GM12878 (cell line): Measurements from ENCODE around the gene STT3B. TPM values are rescaled to one million over a fixed set of nuclear protein-coding genes. Genes with fewer than 3 reads are reported as not detected.

Source experiments
- ATF7 ChIP-seq: fragments of 450-650 bp; IDR thresholded peaks from 2 replicates; pipeline ENCODE4 v1.6.1; 2016; ENCODE audit warnings: low read depth, mild to moderate bottlenecking
- BHLHE40 ChIP-seq, 2 experiments: fragments of 450-650 bp in 1 of 2; IDR thresholded peaks; 2 replicates each; pipeline ENCODE4 v1.6.1; 2011 to 2017; ENCODE audit warnings: low read depth in 2 of 2, borderline replicate concordance in 1 of 2, improper control_type of control experiment in 1 of 2, low read length in 1 of 2, mild to moderate bottlenecking in 1 of 2
- CREM ChIP-seq: IDR thresholded peaks from 2 replicates; pipeline ENCODE4 v1.6.1; 2014; ENCODE audit warnings: antibody characterized with exemption, low read depth
- EP300 ChIP-seq, 2 experiments: fragments of 150-350 bp in 1 of 2; IDR thresholded peaks; 2 replicates each; pipeline ENCODE4 v1.6.1; 2011 to 2012; ENCODE audit warnings: low read depth in 2 of 2, low read length in 2 of 2, borderline replicate concordance in 1 of 2, improper control_type of control experiment in 1 of 2, inconsistent platforms in 1 of 2; ENCODE audit not compliant: control insufficient read depth in 1 of 2
- FOS ChIP-seq: IDR thresholded peaks from 3 replicates; pipeline ENCODE4 v1.6.1; 2011; ENCODE audit warnings: borderline replicate concordance; ENCODE audit not compliant: insufficient read length; ENCODE audit errors: extremely low read depth
- JUND ChIP-seq: IDR thresholded peaks from 2 replicates; pipeline ENCODE4 v1.6.1; 2012; ENCODE audit warnings: low read depth, mild to moderate bottlenecking, low read length, improper control_type of control experiment, moderate library complexity
- NFYA ChIP-seq: IDR thresholded peaks from 2 replicates; pipeline ENCODE4 v1.6.1; 2011; ENCODE audit warnings: low read depth, mild to moderate bottlenecking, low read length, improper control_type of control experiment, borderline replicate concordance
- STAT1 ChIP-seq: fragments of 450-650 bp; conservative IDR thresholded peaks from 2 replicates; pipeline ENCODE4 v1.6.1; 2014; ENCODE audit warnings: antibody characterized with exemption, mild to moderate bottlenecking
- STAT3 ChIP-seq: IDR thresholded peaks from 2 replicates; pipeline ENCODE4 v1.6.1; 2011; ENCODE audit warnings: low read depth, low read length, improper control_type of control experiment
- ZNF384 ChIP-seq: IDR thresholded peaks from 2 replicates; pipeline ENCODE4 v1.6.1; 2012; ENCODE audit warnings: low read depth, mild to moderate bottlenecking, low read length, improper control_type of control experiment, borderline replicate concordance
- polyA plus RNA-seq, 11 experiments: library from polyadenylated mRNA; depleted of rRNA in 4 of 11; unstranded in 6 of 11; stranded (reverse) in 5 of 11; fragments of >200 nt; fragmentation: Nextera tagmentation in 4 of 11; fragmentation: Illumina TruSeq in 1 of 11; extraction: Ambion mirVana in 4 of 11; extraction: Trizol in 1 of 11; gene quantifications; 1 replicate in 1 of 11; 2 replicates in 10 of 11; pipeline versions ENCODE4 v1.2.1 to v1.2.3, GENCODE V29; 2011 to 2016; ENCODE audit warnings: inconsistent platforms in 2 of 11, missing spikeins in 2 of 11, low read depth in 1 of 11
- total RNA-seq, 4 experiments: library from RNA; depleted of rRNA in 3 of 4; stranded (reverse); fragments of >200 nt in 3 of 4; fragmentation: Illumina TruSeq in 1 of 4; extraction: Trizol in 1 of 4; gene quantifications; 2 replicates each; pipeline versions ENCODE4 v1.2.1 to v1.2.3, GENCODE V29; 2013 to 2021
- TF ChIP-seq, protein P1 (sequence below): fragments of 450-650 bp; IDR thresholded peaks from 2 replicates; pipeline ENCODE4 v1.6.1; 2017; ENCODE audit warnings: mild to moderate bottlenecking, moderate library complexity
- TF ChIP-seq, protein P2 (sequence below): IDR thresholded peaks from 2 replicates; pipeline ENCODE4 v1.6.1; 2012; ENCODE audit warnings: low read depth, low read length, improper control_type of control experiment
- TF ChIP-seq, protein P3 (sequence below): IDR thresholded peaks from 2 replicates; pipeline ENCODE4 v1.6.1; 2011; ENCODE audit warnings: mild to moderate bottlenecking, low read depth, low read length, moderate library complexity; ENCODE audit not compliant: insufficient replicate concordance
- TF ChIP-seq, protein P4 (sequence below): fragments of 450-650 bp; conservative IDR thresholded peaks from 2 replicates; pipeline ENCODE4 v1.6.1; 2017; ENCODE audit warnings: mild to moderate bottlenecking, moderate library complexity

The STT3B gene
- total and polyA plus RNA-seq, 10 of the 15 experiments (the other 5 are each of a cell fraction or from before 2014, with no cell fraction given) = 19.9 to 208 (median 79.6) TPM

DNA sequence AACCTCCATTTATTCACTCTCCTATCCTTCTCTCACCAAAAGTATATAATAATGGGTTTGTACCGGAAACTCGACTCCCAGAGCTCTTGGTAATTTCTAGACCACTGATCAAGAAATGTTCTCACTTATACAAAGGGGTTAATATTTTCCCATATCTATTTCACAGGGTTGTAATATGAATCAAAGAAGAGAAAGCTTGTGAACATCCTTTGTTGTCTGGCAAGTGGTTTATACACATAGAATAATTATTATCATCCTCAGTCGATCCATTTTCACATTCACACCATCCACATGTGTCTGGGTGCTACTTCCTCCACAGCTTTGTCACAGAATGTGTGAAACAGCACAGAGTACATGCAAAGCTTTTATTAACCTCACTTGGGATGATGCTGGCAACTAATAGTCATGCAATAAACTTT, 29.9 kb upstream of the STT3B start (continued):
- TF ChIP-seq, protein P1, sequence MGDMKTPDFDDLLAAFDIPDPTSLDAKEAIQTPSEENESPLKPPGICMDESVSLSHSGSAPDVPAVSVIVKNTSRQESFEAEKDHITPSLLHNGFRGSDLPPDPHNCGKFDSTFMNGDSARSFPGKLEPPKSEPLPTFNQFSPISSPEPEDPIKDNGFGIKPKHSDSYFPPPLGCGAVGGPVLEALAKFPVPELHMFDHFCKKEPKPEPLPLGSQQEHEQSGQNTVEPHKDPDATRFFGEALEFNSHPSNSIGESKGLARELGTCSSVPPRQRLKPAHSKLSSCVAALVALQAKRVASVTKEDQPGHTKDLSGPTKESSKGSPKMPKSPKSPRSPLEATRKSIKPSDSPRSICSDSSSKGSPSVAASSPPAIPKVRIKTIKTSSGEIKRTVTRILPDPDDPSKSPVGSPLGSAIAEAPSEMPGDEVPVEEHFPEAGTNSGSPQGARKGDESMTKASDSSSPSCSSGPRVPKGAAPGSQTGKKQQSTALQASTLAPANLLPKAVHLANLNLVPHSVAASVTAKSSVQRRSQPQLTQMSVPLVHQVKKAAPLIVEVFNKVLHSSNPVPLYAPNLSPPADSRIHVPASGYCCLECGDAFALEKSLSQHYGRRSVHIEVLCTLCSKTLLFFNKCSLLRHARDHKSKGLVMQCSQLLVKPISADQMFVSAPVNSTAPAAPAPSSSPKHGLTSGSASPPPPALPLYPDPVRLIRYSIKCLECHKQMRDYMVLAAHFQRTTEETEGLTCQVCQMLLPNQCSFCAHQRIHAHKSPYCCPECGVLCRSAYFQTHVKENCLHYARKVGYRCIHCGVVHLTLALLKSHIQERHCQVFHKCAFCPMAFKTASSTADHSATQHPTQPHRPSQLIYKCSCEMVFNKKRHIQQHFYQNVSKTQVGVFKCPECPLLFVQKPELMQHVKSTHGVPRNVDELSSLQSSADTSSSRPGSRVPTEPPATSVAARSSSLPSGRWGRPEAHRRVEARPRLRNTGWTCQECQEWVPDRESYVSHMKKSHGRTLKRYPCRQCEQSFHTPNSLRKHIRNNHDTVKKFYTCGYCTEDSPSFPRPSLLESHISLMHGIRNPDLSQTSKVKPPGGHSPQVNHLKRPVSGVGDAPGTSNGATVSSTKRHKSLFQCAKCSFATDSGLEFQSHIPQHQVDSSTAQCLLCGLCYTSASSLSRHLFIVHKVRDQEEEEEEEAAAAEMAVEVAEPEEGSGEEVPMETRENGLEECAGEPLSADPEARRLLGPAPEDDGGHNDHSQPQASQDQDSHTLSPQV = no peak
- TF ChIP-seq JUND (no peak), EP300 (IDR thresholded peaks at IDR 0.05; ENCODE audit: borderline replicate concordance in 1 of 2, control insufficient read depth in 1 of 2, low read depth in 2 of 2, low read length in 2 of 2) (peak in 1 of 2 experiments; percentile 68; a peak in 1 of 4 replicates), ZNF384 (no peak), STAT1 (no peak), CREM (no peak), STAT3 (no peak), FOS (no peak), NFYA (no peak), BHLHE40 (IDR thresholded peaks at IDR 0.05; ENCODE audit: borderline replicate concordance in 1 of 2, low read depth in 2 of 2, low read length in 1 of 2) (no peak), ATF7 (peak; percentile 29; the same call in 1 of the 2 replicates)
- TF ChIP-seq, protein P2, sequence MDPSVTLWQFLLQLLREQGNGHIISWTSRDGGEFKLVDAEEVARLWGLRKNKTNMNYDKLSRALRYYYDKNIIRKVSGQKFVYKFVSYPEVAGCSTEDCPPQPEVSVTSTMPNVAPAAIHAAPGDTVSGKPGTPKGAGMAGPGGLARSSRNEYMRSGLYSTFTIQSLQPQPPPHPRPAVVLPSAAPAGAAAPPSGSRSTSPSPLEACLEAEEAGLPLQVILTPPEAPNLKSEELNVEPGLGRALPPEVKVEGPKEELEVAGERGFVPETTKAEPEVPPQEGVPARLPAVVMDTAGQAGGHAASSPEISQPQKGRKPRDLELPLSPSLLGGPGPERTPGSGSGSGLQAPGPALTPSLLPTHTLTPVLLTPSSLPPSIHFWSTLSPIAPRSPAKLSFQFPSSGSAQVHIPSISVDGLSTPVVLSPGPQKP = no peak
- TF ChIP-seq, protein P3, sequence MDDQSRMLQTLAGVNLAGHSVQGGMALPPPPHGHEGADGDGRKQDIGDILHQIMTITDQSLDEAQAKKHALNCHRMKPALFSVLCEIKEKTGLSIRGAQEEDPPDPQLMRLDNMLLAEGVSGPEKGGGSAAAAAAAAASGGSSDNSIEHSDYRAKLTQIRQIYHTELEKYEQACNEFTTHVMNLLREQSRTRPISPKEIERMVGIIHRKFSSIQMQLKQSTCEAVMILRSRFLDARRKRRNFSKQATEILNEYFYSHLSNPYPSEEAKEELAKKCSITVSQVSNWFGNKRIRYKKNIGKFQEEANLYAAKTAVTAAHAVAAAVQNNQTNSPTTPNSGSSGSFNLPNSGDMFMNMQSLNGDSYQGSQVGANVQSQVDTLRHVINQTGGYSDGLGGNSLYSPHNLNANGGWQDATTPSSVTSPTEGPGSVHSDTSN = no peak
- TF ChIP-seq, protein P4, sequence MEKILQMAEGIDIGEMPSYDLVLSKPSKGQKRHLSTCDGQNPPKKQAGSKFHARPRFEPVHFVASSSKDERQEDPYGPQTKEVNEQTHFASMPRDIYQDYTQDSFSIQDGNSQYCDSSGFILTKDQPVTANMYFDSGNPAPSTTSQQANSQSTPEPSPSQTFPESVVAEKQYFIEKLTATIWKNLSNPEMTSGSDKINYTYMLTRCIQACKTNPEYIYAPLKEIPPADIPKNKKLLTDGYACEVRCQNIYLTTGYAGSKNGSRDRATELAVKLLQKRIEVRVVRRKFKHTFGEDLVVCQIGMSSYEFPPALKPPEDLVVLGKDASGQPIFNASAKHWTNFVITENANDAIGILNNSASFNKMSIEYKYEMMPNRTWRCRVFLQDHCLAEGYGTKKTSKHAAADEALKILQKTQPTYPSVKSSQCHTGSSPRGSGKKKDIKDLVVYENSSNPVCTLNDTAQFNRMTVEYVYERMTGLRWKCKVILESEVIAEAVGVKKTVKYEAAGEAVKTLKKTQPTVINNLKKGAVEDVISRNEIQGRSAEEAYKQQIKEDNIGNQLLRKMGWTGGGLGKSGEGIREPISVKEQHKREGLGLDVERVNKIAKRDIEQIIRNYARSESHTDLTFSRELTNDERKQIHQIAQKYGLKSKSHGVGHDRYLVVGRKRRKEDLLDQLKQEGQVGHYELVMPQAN = no peak
